GM08714 (cell line): ENCODE measurements around the gene SYPL1.

Experiments
- H3K4me3 ChIP-seq: fragments of 200-500 bp; sonication (Bioruptor generic); 2 replicates; pipeline ENCODE4 v1.5.1; 2014; ENCODE audit warnings: mild to moderate bottlenecking, low read length, inconsistent platforms
- ZNF274 ChIP-seq: IDR thresholded peaks from 2 replicates; pipeline ENCODE4 v1.6.1; 2012; ENCODE audit warnings: mild to moderate bottlenecking, low read depth, low read length

SYPL1 gene

DNA sequence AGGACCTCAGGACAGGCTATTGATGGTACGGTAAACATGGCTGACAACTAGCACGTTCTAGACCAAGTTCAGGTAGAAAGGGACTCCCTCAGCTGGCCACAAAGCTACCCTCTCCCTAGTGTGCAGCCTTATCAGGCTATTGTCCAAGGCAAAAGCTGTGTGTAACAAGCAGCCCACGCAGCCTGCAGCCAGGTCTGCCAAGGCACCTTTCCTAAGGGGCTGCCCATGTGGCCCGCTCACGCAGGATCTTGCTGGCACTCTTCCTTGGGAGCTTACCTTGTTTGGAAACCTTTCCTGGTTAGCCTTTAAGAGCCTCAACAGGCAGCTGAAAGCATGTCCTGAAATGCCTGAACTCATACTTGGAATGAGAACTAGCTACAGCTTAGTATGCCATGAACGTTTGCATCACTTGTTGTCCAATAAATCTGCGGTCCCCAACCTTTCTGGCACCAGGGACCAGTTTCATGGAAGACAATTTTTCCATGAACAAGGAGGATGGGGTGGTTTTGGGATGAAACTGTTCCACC, 51.7 kb downstream of the SYPL1 start:
- no peak overlapping the region for H3K4me3 ChIP-seq
- TF ChIP-seq ZNF274: no peak

DNA sequence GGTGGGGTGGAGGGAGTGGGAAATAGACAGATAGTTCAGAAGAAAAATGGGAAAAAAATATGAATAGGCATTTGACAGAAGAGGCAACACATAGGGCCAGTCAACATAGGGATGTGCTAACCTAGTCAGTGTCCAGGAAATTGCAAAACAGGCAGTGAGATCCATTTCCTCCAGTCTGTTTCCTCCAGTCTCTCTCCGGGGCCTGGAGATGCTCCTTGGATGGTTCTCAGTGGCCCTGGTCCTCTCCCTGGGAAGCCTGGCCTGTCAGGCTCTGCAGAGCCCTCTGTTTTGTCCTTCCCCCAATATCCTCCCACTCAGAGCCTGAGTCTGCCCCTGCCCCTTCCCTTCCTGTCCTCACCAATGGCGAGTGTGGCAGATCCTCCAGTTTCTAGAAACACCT, 52.6 kb downstream of the SYPL1 start:
- no peak for TF ChIP-seq ZNF274
- no peak overlapping the region for H3K4me3 ChIP-seq

DNA sequence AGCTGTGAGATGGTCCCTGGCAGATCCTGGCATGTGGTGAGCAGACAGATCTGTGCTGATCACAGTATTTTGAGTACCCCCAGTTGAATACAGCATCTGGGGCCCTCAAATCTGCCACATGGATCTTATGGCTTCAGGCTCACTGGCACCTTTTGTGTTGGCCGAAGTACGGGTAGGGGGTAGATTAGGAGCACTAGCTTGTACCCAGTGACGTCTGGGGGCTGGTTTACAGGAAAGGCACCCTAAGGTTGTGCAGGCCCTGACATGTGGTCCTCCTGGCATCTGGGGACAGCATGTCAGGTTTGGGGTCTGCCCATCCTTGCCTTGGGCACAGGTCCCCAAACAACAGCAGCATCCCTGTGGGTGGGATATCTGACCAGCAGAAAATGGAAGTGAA, 53.2 kb downstream of the SYPL1 start:
- no peak for TF ChIP-seq ZNF274

DNA sequence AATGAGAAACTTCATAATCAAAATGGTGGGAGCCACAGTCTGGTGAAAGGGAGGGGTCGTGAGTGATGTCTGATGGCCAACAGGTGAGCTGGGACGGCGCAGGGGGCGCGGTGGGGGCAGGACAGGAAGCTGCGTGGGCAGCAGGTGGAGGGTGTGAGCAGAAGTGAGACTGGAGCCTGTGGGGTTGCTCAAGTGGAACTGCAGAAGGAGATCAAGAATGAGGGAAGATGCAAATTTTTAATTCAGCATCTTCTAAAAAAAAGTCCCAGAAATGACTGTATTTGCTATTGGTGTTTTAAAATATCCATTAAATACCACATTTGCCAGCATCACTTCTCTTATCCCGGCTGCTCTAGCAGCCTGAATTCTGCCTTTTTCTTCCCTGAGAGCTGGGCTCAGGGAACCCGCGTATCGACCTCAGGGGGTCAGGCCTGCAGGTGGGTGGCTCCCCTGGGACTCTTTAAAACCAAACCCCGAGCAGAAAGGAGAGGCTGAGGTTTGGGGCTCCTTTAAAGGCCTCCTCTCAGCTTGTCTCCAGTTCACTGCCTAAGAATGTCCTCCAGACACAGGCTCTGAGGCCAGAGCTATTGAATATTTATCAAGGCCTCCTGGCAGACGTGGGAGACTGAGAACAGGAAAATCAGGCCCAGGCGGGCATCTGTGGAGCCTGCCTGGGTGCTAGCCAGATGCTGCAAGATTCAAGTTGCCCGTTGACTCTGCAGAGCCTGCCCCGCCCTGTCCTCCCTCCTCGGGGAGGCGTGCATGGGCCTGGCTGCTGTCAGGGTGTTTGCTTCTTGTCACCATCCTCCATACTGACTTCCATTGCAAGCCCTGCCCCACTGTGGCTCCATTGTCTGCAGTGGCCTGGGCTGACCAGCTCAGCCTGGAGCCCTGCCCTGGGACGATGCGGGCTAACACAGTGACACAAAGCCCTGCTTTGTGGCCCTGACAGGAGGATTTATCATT, 53.9 kb downstream of the SYPL1 start:
- no peak overlapping the region; the same call in 1 of the 2 replicates for H3K4me3 ChIP-seq
- TF ChIP-seq ZNF274: no peak

More for the DNA sequence above, 53.2 kb downstream of the SYPL1 start:
- no peak overlapping the region; the same call in 1 of the 2 replicates for H3K4me3 ChIP-seq

DNA sequence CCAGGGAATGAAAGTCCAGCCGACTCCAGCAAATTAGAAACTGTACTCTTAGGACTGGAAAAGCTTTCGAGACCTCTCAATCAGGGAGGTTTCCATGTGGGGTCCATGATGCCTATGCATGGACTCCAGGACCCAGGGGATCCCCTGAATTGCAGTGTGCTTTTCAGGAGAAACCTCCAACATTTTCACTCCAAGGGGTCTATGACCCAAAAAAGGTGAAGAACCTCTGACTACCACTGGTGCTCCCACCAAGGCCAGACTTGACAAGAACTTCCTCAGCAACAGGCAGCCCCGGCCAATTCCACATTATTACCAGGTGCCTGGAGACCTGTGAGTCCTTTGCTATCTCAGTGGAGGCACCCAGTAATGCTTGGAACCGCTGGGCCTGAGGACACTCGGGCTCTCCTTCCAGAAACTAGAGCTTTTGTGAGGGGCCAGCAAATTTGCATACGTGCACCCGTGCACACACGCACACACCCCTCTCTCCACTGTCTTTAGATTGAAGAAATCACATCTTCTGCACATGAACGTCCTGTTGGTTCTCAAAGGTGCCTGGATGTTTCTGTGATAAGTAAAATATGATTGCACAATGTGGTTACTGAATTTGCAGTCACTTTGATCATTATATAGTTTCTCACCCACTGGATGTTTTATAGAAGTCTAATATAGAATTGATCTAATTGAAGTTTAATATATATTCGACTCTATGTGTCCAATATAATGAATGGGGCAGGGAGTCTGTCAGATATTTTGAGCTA, 54.7 kb downstream of the SYPL1 start:
- H3K4me3 ChIP-seq: no peak overlapping the region; the same call in 1 of the 2 replicates
- no peak for TF ChIP-seq ZNF274

DNA sequence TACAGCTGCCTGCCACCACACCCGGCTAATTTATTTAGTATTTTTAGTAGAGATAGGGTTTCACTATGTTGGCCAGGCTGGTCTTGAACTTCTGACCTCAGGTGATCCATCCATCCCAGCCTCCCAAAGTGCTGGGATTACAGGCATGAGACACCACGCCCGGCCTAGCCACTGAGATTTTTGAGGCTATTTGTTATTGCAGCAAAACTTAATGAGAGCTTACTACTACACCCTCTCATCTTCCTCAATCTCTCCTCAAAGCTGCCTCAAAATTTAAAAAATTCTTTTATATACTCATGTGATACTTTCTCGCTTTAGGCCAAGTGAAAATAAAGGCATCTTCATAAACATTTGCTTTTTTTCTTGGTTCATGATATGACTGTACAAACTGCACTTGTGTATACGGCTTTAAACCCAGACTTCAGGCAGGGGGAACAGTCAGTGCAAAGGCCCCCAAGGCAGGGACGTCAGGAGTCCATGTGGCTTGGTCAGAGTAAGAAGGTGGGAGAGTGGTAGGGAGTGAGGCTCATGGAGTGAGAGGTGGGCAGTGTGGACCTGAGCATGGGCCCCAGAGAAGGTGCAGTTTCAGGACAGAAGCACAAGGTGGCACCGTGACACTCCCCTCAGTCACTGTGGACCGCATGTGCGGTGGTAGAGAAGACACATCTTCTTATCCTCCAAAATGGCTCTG, 55.5 kb downstream of the SYPL1 start:
- no peak for TF ChIP-seq ZNF274
- H3K4me3 ChIP-seq: no peak overlapping the region

DNA sequence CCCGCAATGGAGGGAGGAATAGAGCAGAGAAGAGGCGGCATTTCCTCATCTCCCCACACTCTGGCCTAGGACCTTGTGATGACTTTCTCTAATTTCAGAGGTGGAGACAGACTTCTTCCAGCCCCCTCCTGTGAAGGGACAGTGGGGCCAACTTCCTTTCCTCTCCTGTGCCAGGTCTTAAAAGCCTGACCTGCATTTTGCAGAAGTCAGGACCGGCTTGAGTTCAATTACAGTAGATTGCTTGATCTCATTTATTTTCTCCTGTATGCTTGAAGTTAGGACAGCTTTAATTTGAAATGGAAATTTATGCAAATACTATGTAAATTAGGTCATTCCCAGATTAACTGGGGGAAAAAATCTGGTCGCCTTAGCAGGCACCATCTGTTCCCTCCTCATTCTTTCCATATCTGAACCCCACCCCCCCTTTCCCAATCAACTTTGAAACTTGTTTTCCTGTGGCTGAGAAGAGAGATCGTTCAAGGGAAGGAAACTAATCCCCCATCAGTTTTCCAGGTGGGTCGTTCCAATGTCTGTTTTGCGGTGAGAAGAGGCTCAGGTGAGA, 57.1 kb downstream of the SYPL1 start:
- no peak overlapping the region for H3K4me3 ChIP-seq
- no peak for TF ChIP-seq ZNF274

DNA sequence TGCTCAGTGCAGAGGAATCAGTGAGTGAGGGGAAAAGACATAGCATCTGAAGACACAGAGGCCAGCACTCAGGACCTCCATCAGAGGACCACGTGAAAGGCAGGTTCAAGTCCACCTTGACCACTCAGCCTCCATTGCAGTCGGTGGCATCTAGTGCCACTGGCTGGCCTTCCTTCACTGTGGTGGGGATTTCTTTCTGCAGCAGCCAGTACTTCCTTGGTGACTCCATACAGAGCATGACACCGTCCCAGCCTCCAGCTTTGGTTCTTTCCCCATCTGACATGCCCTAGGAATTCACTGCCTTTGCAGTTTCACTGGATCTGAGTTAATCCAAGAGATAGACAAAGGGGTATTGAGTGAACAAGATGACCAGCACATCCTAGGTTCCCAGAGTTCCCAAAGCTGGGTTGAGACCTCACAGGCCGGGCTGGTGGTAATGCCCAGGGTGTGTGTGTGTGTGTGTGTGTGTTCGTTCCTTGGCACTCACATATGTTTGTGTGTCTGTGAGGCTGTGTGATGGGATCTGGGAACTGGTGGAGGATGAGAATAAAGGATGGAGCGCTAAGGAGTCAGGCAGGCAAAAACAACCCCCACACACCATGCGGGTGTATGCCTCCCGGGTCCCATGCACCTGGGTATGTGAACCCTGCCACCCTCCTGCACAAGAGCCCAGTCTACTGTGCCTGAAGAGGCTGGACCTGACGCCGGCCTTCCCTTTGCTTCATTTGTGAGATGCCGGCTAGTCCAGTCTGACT, 57.8 kb downstream of the SYPL1 start:
- H3K4me3 ChIP-seq: no peak overlapping the region
- TF ChIP-seq ZNF274: no peak

DNA sequence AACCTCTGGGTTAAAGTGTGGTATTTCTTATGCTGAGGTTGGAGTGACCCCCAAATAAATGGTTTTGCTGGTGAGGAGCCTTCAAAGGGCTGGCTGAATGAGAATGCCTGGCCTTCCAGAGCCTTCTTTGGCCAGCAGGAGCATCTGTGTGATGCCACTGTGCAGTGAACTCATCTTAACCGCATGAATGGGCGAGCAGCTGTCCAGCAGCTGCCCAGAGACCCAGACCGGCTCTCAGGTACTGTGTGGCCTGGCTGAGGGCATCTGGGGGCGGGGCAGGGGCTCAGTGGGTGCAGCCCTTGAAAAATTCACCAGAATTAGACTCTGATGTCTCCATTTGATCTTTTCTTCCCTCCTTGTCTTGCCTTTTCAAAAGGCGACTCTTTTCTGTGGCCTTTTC, 59.0 kb downstream of the SYPL1 start:
- H3K4me3 ChIP-seq: no peak overlapping the region
- TF ChIP-seq ZNF274: no peak

DNA sequence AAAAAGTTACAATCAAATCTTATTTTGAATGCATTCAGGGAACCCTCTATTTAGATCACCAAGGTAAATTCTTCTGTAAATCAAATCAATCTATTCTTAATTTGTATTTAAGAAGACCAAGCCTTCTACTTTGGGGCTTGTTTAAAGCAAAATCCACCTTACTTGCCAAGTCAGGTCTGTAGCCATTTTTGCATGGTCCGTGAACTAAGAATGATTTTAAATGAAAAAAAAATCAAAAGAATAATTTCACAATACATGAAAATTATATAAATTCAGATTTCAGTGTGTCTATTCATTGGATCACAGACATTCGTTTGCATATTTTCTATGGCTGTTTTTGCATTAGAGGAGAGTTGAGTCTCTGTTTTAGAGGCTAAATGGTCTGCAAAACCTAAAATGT, 59.4 kb downstream of the SYPL1 start:
- no peak for TF ChIP-seq ZNF274
- H3K4me3 ChIP-seq: no peak overlapping the region

DNA sequence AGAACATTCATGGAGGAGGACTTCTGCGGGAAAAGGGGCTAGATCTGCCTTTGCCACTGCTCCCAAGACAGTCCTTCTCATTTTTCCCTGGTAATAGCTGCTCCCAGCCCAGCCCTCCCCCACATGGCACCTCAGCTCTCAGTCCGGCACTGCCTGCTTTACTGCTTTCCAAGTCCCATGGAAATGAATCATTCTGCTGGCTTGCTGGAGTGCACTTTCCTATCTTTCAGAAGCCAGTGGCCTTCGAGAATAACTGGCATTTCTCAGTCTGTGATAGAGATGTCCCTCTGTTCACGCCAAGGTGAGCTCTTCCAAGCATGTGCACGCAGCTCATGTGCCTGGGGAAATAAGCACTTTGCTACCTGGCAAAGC, 61.4 kb downstream of the SYPL1 start:
- TF ChIP-seq ZNF274: no peak
- no peak overlapping the region for H3K4me3 ChIP-seq

DNA sequence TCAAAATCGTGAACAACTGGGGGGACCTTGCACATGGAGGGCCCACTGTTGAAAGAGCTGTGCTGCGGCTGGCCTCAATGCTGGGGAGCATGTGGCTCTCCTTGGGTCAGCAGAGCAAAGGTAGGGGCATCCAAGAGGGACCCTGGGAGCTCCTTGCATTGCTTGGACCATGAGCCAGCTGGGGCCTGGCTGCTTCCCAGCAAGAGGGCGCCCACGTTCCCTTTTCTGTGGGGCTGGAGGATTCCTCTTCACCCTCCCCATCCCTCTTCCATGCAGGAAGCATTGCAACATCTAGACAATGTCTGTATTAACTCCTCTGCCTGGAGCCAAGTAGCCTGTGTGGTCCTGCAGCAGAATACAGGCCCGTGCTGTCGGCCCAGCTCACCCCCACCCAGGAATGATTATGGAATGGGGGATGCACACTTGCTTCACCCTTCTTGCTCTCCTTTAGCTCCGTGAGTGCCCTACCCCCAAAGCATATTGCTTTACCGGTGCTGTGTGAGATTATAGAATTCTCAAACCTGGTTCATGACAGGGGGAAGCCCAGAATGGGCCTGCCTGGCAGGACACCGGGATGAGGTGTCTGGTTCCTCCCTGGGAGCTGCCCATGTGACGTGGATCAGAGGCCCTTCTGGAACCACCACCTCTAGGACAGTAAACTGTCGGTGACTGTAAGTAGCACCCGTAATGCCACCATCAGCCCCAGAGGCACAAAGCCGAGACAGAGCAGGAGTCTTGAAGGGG, 61.9 kb downstream of the SYPL1 start:
- TF ChIP-seq ZNF274: no peak
- H3K4me3 ChIP-seq: no peak overlapping the region
